K562 (cell line): ENCODE data around the gene TRMT1. TPM values are rescaled to one million over a fixed set of nuclear protein-coding genes. Genes with fewer than 3 reads are reported as not detected.

Experiments
- BCL6 ChIP-seq: fragments of 250-450 bp; sonication (Bioruptor Pico); IDR thresholded peaks from 2 replicates; pipeline ENCODE4 v1.4.0; 2020
- ILF3 ChIP-seq: fragments of 450-650 bp; IDR thresholded peaks from 2 replicates; pipeline ENCODE4 v1.6.1; 2018; ENCODE audit warnings: antibody characterized with exemption, mild to moderate bottlenecking, moderate library complexity, borderline replicate concordance
- LARP7 ChIP-seq: fragments of 450-650 bp; IDR thresholded peaks from 2 replicates; pipeline ENCODE4 v1.6.1; 2016
- MXI1 ChIP-seq: IDR thresholded peaks from 2 replicates; pipeline ENCODE4 v1.6.1; 2011; ENCODE audit warnings: low read depth, mild to moderate bottlenecking, improper control_type of control experiment, low read length
- MYNN ChIP-seq, 2 experiments: sonication (generic); formaldehyde crosslinking in 1 of 2; IDR thresholded peaks; 2 replicates each; pipeline versions ENCODE4 v1.5.0 to v1.6.1; 2016 to 2020; ENCODE audit warnings: antibody characterized with exemption in 1 of 2, missing genetic modification reagents in 1 of 2
- NFYB ChIP-seq: IDR thresholded peaks from 2 replicates; pipeline ENCODE4 v1.6.1; 2011; ENCODE audit warnings: mild to moderate bottlenecking, moderate library complexity; ENCODE audit not compliant: insufficient read length; ENCODE audit errors: extremely low read depth
- RBBP5 ChIP-seq: fragments of 200-600 bp; sonication (generic); IDR thresholded peaks from 2 replicates; pipeline ENCODE4 v1.6.1; 2012; ENCODE audit warnings: borderline replicate concordance, mild to moderate bottlenecking, low read length, control low read depth, inconsistent platforms; ENCODE audit not compliant: insufficient read depth, poor library complexity, severe bottlenecking
- SMARCB1 ChIP-seq: IDR thresholded peaks from 2 replicates; pipeline ENCODE4 v1.6.1; 2011; ENCODE audit warnings: improper control_type of control experiment, low read depth; ENCODE audit not compliant: insufficient read length
- SP1 ChIP-seq: sonication (generic); formaldehyde crosslinking; IDR thresholded peaks from 2 replicates; pipeline ENCODE4 v1.8.1; 2022; ENCODE audit warnings: mild to moderate bottlenecking, missing genetic modification reagents
- TBL1XR1 ChIP-seq, 2 experiments: IDR thresholded peaks; 2 replicates each; pipeline ENCODE4 v1.6.1; 2012; ENCODE audit warnings: improper control_type of control experiment in 2 of 2, low read length in 2 of 2, mild to moderate bottlenecking in 1 of 2
- ZBTB8A ChIP-seq: fragments of 450-650 bp; IDR thresholded peaks from 2 replicates; pipeline ENCODE4 v1.6.1; 2018; ENCODE audit warnings: mild to moderate bottlenecking, moderate library complexity; ENCODE audit not compliant: partially characterized antibody
- ZKSCAN3 ChIP-seq: fragments of 250-450 bp; sonication (Bioruptor Pico); IDR thresholded peaks from 2 replicates; pipeline ENCODE4 v1.4.0; 2020
- ZNF217 ChIP-seq: sonication (generic); formaldehyde crosslinking; IDR thresholded peaks from 2 replicates; pipeline ENCODE4 v1.8.0; 2022; ENCODE audit warnings: mild to moderate bottlenecking, missing genetic modification reagents
- ZNF280B ChIP-seq: fragments of 250-450 bp; sonication (Bioruptor Pico); IDR thresholded peaks from 2 replicates; pipeline ENCODE4 v1.5.1; 2021; ENCODE audit warnings: mild to moderate bottlenecking
- ZNF511 ChIP-seq: sonication (generic); formaldehyde crosslinking; IDR thresholded peaks from 2 replicates; pipeline ENCODE4 v1.8.0; 2022; ENCODE audit warnings: mild to moderate bottlenecking, missing genetic modification reagents
- ZNF778 ChIP-seq: fragments of 450-650 bp; formaldehyde crosslinking; IDR thresholded peaks from 2 replicates; pipeline ENCODE4 v1.4.0; 2020; ENCODE audit warnings: mild to moderate bottlenecking, moderate library complexity
- ZNF780A ChIP-seq: fragments of 250-450 bp; sonication (Bioruptor Pico); IDR thresholded peaks from 2 replicates; pipeline ENCODE4 v1.5.0; 2021; ENCODE audit warnings: mild to moderate bottlenecking
- polyA plus RNA-seq, 8 experiments: library from polyadenylated mRNA; depleted of rRNA in 4 of 8; stranded (reverse) in 5 of 8; unstranded in 3 of 8; fragments of >200 nt; fragmentation: Nextera tagmentation in 2 of 8; fragmentation: Illumina TruSeq in 1 of 8; extraction: Ambion mirVana in 2 of 8; extraction: Trizol in 1 of 8; gene quantifications; 2 replicates each; pipeline versions ENCODE4 v1.2.1 to v1.2.3, GENCODE V29; 2011 to 2014; ENCODE audit warnings: inconsistent platforms in 1 of 8, missing spikeins in 1 of 8
- total RNA-seq, 7 experiments: library from RNA; depleted of rRNA in 6 of 7; stranded (reverse); fragments of >200 nt in 6 of 7; fragmentation: Illumina TruSeq in 2 of 7; extraction: Trizol in 2 of 7; gene quantifications; 2 replicates each; pipeline versions ENCODE4 v1.2.1 to v1.2.3, GENCODE V29; 2011 to 2021; ENCODE audit warnings: low replicate concordance in 1 of 7
- TF ChIP-seq, protein P1 (sequence below): fragments of 250-450 bp; sonication (Bioruptor Pico); IDR thresholded peaks from 2 replicates; pipeline ENCODE4 v1.5.0; 2022; ENCODE audit warnings: mild to moderate bottlenecking

Gene TRMT1
- total and polyA plus RNA-seq, 9 of the 15 experiments (the other 6 are each of a cell fraction or from before 2014, with no cell fraction given): 5.8 to 158 (median 54.3) TPM

DNA sequence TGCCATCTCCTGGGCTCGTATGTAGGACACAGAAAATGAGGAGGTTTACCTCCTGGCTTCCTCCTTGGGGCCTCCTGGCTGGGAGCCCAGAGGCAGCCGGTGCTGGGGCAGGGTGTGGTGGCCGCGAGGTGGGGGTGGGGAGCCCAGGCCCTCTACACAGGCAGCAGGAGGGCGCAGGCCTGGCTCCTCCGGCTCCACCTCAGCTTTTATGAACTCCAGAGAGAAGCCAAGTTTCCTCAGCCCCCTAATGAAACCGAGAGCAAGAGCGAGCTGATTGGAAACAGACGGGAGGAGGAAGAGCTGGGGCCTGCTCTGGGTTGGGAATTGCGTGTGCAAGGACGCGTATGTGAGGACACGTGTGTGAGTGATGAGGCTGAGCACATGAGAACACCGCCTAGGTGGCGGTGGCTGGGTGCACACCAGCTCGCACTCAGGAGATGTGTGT, 37.0 kb downstream of the TRMT1 start (continued):
- TF ChIP-seq TBL1XR1 (IDR thresholded peaks at IDR 0.05; ENCODE audit: low read length in 2 of 2) (no peak), RBBP5 (peak; percentile 53), ZNF511 (no peak), SP1 (no peak), ILF3 (no peak), NFYB (no peak), SMARCB1 (no peak), LARP7 (no peak), ZNF280B (no peak), ZNF780A (CRISPR knock-in tag) (no peak), MXI1 (no peak), ZNF217 (CRISPR knock-in tag) (no peak), ZKSCAN3 (CRISPR knock-in tag) (no peak), MYNN (IDR thresholded peaks at IDR 0.05) (no peak; the same call in 1 of the 2 replicates), MYNN (CRISPR knock-in tag; IDR thresholded peaks at IDR 0.05) (no peak), BCL6 (CRISPR knock-in tag) (no peak), ZBTB8A (no peak), ZNF778 (CRISPR knock-in tag) (no peak)
- TF ChIP-seq, protein P1, sequence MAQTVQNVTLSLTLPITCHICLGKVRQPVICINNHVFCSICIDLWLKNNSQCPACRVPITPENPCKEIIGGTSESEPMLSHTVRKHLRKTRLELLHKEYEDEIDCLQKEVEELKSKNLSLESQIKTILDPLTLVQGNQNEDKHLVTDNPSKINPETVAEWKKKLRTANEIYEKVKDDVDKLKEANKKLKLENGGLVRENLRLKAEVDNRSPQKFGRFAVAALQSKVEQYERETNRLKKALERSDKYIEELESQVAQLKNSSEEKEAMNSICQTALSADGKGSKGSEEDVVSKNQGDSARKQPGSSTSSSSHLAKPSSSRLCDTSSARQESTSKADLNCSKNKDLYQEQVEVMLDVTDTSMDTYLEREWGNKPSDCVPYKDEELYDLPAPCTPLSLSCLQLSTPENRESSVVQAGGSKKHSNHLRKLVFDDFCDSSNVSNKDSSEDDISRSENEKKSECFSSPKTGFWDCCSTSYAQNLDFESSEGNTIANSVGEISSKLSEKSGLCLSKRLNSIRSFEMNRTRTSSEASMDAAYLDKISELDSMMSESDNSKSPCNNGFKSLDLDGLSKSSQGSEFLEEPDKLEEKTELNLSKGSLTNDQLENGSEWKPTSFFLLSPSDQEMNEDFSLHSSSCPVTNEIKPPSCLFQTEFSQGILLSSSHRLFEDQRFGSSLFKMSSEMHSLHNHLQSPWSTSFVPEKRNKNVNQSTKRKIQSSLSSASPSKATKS: no peak
